HG02852 (cell line): ENCODE data around the gene WDR27.

Experiments used
- ATAC-seq: cut with Tn5 transposase; IDR thresholded peaks from one replicate; pipeline ENCODE4 v1.9.1; 2021; ENCODE audit warnings: mild to moderate bottlenecking, moderate library complexity; ENCODE audit not compliant: unreplicated experiment

WDR27 gene

GRCh38 chr6:169416249-169416648 lies 285.6 kb downstream of the WDR27 start:
- no peak for ATAC-seq

DNA sequence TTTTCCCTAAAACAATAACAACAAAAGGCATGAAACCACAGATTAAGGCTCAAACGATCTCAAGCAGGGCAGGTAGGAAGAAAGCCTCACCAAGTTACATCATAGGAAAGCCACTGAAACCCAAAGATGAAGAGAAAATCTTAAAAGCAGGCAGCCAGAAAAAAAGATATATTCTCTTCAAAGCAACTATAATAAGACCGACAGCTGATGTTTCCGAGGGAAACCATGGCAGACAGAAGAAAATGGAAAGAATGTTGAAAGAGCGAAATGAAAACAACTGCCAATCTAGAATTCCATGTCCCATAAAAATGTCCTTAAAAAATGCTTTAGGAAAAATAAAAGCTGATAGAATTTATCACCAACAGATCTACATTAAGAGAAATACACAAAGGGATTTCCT lies 286.6 kb downstream of the WDR27 start:
- ATAC-seq = no peak

DNA sequence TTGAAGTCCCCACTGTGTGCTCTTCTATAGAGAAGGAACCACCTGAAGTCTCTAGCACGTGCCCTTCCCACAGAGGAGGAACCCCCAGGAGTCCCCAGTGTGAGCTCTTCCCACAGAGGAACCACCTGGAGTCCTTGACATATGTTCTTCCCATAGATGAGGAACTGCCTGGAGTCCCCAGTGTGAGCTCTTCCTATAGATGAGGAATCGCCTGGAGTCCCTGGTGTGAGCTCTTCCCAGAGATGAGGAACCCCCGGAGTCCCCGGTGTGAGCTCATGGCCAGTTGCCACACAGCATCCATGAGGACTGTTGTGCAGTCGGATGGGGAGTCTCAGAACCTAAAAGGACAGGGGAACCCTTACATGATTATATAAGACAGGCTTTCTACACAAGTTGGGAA lies 290.1 kb downstream of the WDR27 start:
- no peak for ATAC-seq

DNA sequence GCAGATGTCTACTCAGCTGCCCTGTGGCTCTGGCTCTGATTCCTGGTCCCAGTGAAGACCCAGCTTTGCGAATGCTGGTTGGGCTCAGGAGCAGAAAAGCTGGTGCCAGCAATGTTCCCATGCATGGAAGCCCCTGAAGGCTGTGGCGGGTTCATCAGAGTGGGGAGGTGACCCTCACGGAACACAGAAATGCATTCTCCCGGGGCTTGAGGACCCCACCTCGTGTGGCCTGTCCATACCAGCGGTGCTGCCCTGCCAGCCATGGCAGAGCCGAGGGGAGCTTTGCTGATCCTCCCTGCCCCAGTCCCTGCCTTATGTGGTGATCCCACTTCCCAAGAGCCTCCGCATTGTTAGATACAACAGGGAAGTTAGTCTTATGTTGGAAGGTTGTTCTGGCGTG lies 290.5 kb downstream of the WDR27 start:
- no peak for ATAC-seq

DNA sequence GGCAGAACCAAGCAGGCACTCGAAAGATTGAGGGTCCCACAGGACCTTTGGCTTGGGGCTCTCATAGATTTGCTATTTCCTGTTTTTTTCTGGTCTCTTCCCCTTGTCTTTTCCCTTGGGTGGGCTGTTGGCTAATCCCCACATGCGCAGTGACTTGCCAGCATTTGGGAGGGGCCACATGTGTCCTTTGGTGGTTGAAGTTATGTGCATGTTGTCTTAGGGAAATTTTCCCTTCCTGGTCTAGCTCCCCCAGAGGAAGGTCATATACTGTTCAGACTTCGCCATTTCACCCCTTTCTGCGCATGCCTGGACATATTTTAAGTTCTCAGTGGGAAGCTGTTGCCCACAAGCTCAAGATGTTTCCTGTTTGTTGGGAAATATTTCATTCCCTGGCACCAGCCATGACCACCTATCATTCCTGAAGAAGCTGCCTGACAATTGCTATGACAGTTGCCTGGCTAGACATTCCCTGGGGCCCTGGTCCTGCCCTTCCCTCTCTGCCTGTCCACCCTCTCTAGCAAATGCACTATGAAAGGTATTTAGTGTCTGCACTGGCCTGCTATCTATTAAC lies 292.0 kb downstream of the WDR27 start:
- no peak for ATAC-seq

DNA sequence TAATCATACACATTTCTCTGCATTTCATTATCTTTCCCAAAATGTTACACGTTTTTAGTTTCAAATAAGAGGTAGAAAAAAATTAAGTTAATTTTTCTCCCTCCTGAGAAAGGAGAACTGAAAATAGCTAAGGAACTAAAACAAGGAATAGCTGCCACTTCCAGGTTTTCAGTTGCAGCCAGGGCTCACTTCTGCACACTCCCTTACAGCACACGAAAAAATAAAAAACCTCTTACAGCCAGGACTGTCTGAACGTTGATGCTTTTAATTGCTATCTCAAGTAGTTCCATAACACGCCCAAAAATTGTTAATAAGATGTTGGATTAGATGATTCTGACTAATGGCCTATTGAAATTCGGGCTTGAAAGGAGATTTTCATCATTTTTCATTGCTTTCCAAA lies 294.5 kb downstream of the WDR27 start:
- no peak for ATAC-seq
